H9 (cell line): ENCODE measurements around the gene CST3. TPM values are rescaled to one million over a fixed set of nuclear protein-coding genes. Genes with fewer than 3 reads are reported as not detected.

Experiments used
- DNase-seq: peaks from one replicate; pipeline ENCODE4 v3.0.0-alpha.2; 2017
- H2AFZ ChIP-seq: one replicate; pipeline ENCODE4 v1.6.1; 2013; ENCODE audit warnings: mild to moderate bottlenecking, low read length, control low read depth, moderate library complexity
- H2AK5ac ChIP-seq: 2 replicates; pipeline ENCODE4 v1.6.1; 2013; ENCODE audit warnings: low read length, control low read depth, mixed read lengths; ENCODE audit not compliant: insufficient read length
- H2BK120ac ChIP-seq: one replicate; pipeline ENCODE4 v1.6.1; 2013; ENCODE audit warnings: low read depth, mild to moderate bottlenecking, low read length, control low read depth, inconsistent platforms; ENCODE audit not compliant: poor library complexity, severe bottlenecking
- H2BK12ac ChIP-seq: 2 replicates; pipeline ENCODE4 v1.6.1; 2013; ENCODE audit warnings: low read length, control low read depth, mixed read lengths, low read depth; ENCODE audit not compliant: insufficient read length
- H2BK15ac ChIP-seq: 2 replicates; pipeline ENCODE4 v1.6.1; 2013; ENCODE audit warnings: low read depth, low read length, control low read depth
- H2BK20ac ChIP-seq: one replicate; pipeline ENCODE4 v1.6.1; 2013; ENCODE audit warnings: low read depth, mild to moderate bottlenecking, low read length, control low read depth, inconsistent platforms; ENCODE audit not compliant: poor library complexity, severe bottlenecking
- H2BK5ac ChIP-seq: 2 replicates; pipeline ENCODE4 v1.6.1; 2013; ENCODE audit warnings: low read length, control low read depth, mixed read lengths; ENCODE audit not compliant: insufficient read length
- H3K14ac ChIP-seq: 2 replicates; pipeline ENCODE4 v1.6.1; 2013; ENCODE audit warnings: low read length, control low read depth; ENCODE audit not compliant: insufficient read depth
- H3K18ac ChIP-seq: 2 replicates; pipeline ENCODE4 v1.6.1; 2013; ENCODE audit warnings: low read depth, mild to moderate bottlenecking, mixed read lengths, low read length, control low read depth; ENCODE audit not compliant: insufficient read length
- H3K23ac ChIP-seq: 2 replicates; pipeline ENCODE4 v1.6.1; 2013; ENCODE audit warnings: low read length, control low read depth, mixed read lengths, low read depth; ENCODE audit not compliant: insufficient read length
- H3K23me2 ChIP-seq: 2 replicates; pipeline ENCODE4 v1.6.1; 2013; ENCODE audit warnings: low read depth, mild to moderate bottlenecking, mixed read lengths, low read length, control low read depth; ENCODE audit not compliant: insufficient read length, poor library complexity, severe bottlenecking
- H3K27ac ChIP-seq: 2 replicates; pipeline ENCODE4 v1.5.1; 2013; ENCODE audit warnings: low read length, control low read depth, mixed read lengths, low read depth; ENCODE audit not compliant: insufficient read length
- H3K27me3 ChIP-seq: 2 replicates; pipeline ENCODE4 v1.6.1; 2013; ENCODE audit warnings: low read length, control low read depth, inconsistent platforms; ENCODE audit not compliant: insufficient read depth
- H3K4ac ChIP-seq: 2 replicates; pipeline ENCODE4 v1.6.1; 2013; ENCODE audit warnings: low read depth, mild to moderate bottlenecking, control low read depth, inconsistent platforms, low read length, moderate library complexity
- H3K4me1 ChIP-seq: 2 replicates; pipeline ENCODE4 v1.6.1; 2013; ENCODE audit warnings: low read length, control low read depth, inconsistent platforms; ENCODE audit not compliant: insufficient read depth
- H3K4me2 ChIP-seq: 2 replicates; pipeline ENCODE4 v1.6.1; 2013; ENCODE audit warnings: low read length, control low read depth, mixed read lengths; ENCODE audit not compliant: insufficient read length, insufficient read depth
- H3K56ac ChIP-seq: 2 replicates; pipeline ENCODE4 v1.6.1; 2013; ENCODE audit warnings: low read depth, mild to moderate bottlenecking, mixed read lengths, low read length, control low read depth; ENCODE audit not compliant: insufficient read length
- H3K79me1 ChIP-seq: 2 replicates; pipeline ENCODE4 v1.6.1; 2013; ENCODE audit warnings: low read depth, mild to moderate bottlenecking, moderate library complexity, low read length, control low read depth, inconsistent platforms; ENCODE audit not compliant: insufficient read depth, poor library complexity, severe bottlenecking
- H3K79me2 ChIP-seq: 2 replicates; pipeline ENCODE4 v1.6.1; 2013; ENCODE audit warnings: low read length, control low read depth, inconsistent platforms; ENCODE audit not compliant: insufficient read depth
- H3K9ac ChIP-seq: 2 replicates; pipeline ENCODE4 v1.6.1; 2013; ENCODE audit warnings: low read length, control low read depth, mixed read lengths; ENCODE audit not compliant: insufficient read length; ENCODE audit errors: extremely low read depth
- H3K9me3 ChIP-seq: one replicate; pipeline ENCODE4 v1.6.1; 2013; ENCODE audit warnings: low read depth, low read length, inconsistent platforms; ENCODE audit not compliant: control insufficient read depth
- H3T11ph ChIP-seq: one replicate; pipeline ENCODE4 v1.6.1; 2013; ENCODE audit warnings: mild to moderate bottlenecking, low read length, control low read depth, inconsistent platforms
- H4K20me1 ChIP-seq: one replicate; pipeline ENCODE4 v1.6.1; 2013; ENCODE audit not compliant: control insufficient read depth, insufficient read length, insufficient read depth
- H4K5ac ChIP-seq: 2 replicates; pipeline ENCODE4 v1.6.1; 2013; ENCODE audit warnings: low read depth, mild to moderate bottlenecking, mixed read lengths, low read length, control low read depth; ENCODE audit not compliant: insufficient read length
- H4K8ac ChIP-seq: replicated peaks from 2 replicates; pipeline ENCODE4 v1.6.1; 2013; ENCODE audit warnings: low read length, control low read depth, mixed read lengths, low read depth; ENCODE audit not compliant: insufficient read length
- H4K91ac ChIP-seq: 2 replicates; pipeline ENCODE4 v1.6.1; 2013; ENCODE audit warnings: low read depth, mild to moderate bottlenecking, moderate library complexity, mixed read lengths, low read length, control low read depth; ENCODE audit not compliant: insufficient read length
- H3K27ac Mint-ChIP-seq, 3 experiments: 2 replicates in 2 of 3; 3 replicates in 1 of 3; pipeline ENCODE4 v1.8.0; 2020 to 2021; ENCODE audit warnings: mixed read lengths in 3 of 3, mild to moderate bottlenecking in 1 of 3, moderate library complexity in 1 of 3
- H3K27me3 Mint-ChIP-seq: 2 replicates; pipeline ENCODE4 v1.8.0; 2021; ENCODE audit warnings: low read depth, mild to moderate bottlenecking, moderate library complexity, mixed read lengths
- H3K36me3 Mint-ChIP-seq, 3 experiments: 2 replicates in 2 of 3; 3 replicates in 1 of 3; pipeline ENCODE4 v1.8.0; 2020 to 2021; ENCODE audit warnings: low read depth in 3 of 3, mixed read lengths in 3 of 3; ENCODE audit not compliant: insufficient read depth in 1 of 3
- H3K4me1 Mint-ChIP-seq, 2 experiments: 2 replicates each; pipeline ENCODE4 v1.8.0; 2020; ENCODE audit warnings: mixed read lengths in 2 of 2
- H3K4me3 Mint-ChIP-seq, 2 experiments: 2 replicates in 1 of 2; 3 replicates in 1 of 2; pipeline ENCODE4 v1.8.0; 2020 to 2021; ENCODE audit warnings: mild to moderate bottlenecking in 2 of 2, mixed read lengths in 2 of 2, moderate library complexity in 1 of 2
- H3K9me3 Mint-ChIP-seq, 2 experiments: 2 replicates in 1 of 2; 3 replicates in 1 of 2; pipeline ENCODE4 v1.8.0; 2020; ENCODE audit warnings: mild to moderate bottlenecking in 2 of 2, mixed read lengths in 2 of 2, moderate library complexity in 1 of 2
- CTCF ChIP-seq: fragments of 200-600 bp; sonication (generic); conservative IDR thresholded peaks from 3 replicates; pipeline ENCODE4 v1.8.0; 2021; ENCODE audit warnings: antibody characterized with exemption, mild to moderate bottlenecking
- WGBS: extraction: QIAGEN DNeasy Blood & Tissue Kit; methylation state at CpG from one replicate; pipeline ENCODE4 v1.1.7; 2013; ENCODE audit warnings: missing lambda C conversion rate, low lambda C conversion rate, mixed read lengths; ENCODE audit not compliant: insufficient read length; ENCODE audit errors: extremely low coverage; 5-methylcytosine and 5-hydroxymethylcytosine counted together
- total RNA-seq: library from RNA; stranded (reverse); gene quantifications from 2 replicates; pipeline ENCODE4 v1.2.1, GENCODE V29; 2021

CST3 gene
- total RNA-seq, 1 experiment from 2014 or later: 77.2 TPM

DNA sequence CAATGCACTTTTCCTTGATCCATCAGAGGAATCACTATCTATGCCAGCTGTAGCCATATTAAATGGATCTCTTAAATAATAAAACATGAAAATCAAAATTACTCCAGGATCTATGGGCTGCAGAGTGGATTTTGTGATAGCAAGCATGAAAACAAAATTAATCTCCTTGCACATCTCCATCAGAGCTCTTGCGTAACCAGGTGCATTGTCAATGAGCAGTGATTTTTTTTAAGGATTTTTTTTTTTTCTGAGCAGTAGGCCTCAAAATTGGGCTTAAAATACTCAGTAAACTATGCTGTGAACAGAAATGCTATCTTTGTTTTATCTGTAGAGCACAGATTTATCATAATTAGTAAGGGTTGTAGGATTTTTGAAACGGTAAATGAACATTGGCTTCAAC lies 11.5 kb upstream of the CST3 start:
- Histone ChIP-seq H3K14ac (no peak overlapping the region), H2BK5ac (no peak overlapping the region), H3K27me3 (no peaks in the 10 kb centered on the region), H3K9ac (no peak overlapping the region), H3K4me2 (no peak overlapping the region), H3K18ac (no peak overlapping the region), H2AFZ (no peak overlapping the region), H3K23me2 (no peaks in the 10 kb centered on the region), H3K9me3 (no peaks in the 10 kb centered on the region), H3K79me2 (no peaks in the 10 kb centered on the region), H4K8ac (no peak overlapping the region), H3K56ac (no peak overlapping the region), H2BK120ac (no peak overlapping the region), H3K4me1 (no peaks in the 10 kb centered on the region; the same call in 1 of the 2 replicates), H3K79me1 (no peaks in the 10 kb centered on the region), H4K5ac (no peak overlapping the region), H2AK5ac (no peak overlapping the region), H3T11ph (no peak overlapping the region), H4K20me1 (no peaks in the 10 kb centered on the region), H4K91ac (no peak overlapping the region), H2BK12ac (no peak overlapping the region), H2BK20ac (no peak overlapping the region), H2BK15ac (no peak overlapping the region), H3K27ac (no peak overlapping the region), H3K4ac (no peak overlapping the region), H3K23ac (no peak overlapping the region)
- peaks cover 1% of the 10 kb centered on the region; the same call in 1 of the 2 replicates for H3K27me3 Mint-ChIP-seq
- no peak overlapping the region for H3K4me3 Mint-ChIP-seq
- H3K27ac Mint-ChIP-seq: no peak overlapping the region
- WGBS: no CpG with 5 or more reads among the region's 2 CpGs
- TF ChIP-seq CTCF: no peak
- DNase-seq: no peak
- H3K4me1 Mint-ChIP-seq: peaks cover 3 to 13% of the 10 kb centered on the region in 2 experiments; a peak in 3 of 4 replicates
- no peaks in the 10 kb centered on the region for H3K36me3 Mint-ChIP-seq
- H3K9me3 Mint-ChIP-seq: no peaks in the 10 kb centered on the region; a peak in 1 of 5 replicates
